ENCODE measurements around the gene RET.

The RET gene

DNA sequence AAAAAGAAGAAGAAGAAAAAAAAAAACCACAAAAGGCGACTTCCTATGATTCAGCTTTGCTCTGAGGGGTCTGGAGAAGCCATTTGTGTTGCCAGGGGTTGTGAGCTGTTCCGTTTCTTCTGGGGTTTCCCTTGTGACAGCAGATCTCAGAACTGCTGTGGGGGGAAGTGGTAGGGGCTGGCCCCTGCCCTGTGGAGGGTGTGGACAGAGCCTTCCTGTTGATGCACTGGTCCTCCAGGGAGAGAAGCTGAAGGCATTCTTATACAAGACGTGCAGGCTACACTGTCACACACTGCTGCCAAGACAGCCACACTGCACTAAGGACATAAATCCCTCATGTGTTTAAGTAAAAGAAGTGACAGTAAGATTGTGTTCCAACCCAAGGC is 44.1 kb downstream of the RET start:
- DNase-seq (ENCODE audit: low read depth in 2 of 2), result no peak

- DNase-seq (ENCODE audit: low read depth in 2 of 2), result no peak
These were observed 44.6 kb downstream of the RET start for GRCh38 chr10:43121444-43121843.

DNA sequence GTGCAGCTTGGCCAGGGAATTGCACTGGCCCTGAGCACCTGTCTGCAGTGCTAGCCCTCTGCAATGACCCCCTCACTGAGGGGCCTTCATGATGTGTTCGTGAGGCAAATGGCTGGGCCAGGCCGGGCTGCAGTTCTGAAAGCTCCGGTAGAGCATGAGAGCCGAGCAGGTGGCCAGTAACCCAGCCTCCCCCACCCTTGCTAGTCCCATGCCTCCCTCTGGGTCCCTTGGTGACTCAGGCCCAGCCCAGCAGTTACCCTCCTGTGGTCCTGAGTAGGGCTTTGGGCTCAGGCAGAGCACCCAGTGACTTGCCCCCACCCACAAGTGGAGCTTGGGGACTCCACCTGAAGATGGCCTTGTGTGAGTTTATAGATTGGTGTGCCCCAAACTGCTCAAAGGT is 45.2 kb downstream of the RET start:
- no peak for DNase-seq (ENCODE audit: low read depth in 2 of 2)

DNA sequence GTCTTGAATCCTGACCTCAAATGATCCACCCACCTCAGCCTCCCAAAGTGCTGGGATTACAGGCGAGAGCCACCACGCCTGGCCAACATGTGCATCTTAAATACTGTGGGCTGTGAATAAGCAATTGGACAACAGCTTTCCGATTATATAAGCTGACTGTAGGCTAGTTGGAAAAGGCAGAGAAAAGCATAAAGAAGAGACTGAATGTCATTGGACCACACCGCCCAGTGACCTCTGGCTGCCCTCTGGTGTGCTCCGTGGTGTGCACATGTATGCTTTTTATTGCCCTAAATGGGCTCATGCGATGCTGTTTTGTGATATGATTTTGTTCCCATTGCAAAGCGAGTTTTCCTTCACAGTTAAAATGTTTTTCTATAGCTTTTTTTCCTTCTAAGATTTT is 46.0 kb downstream of the RET start:
- DNase-seq (ENCODE audit: low read depth in 2 of 2), result no peak

- DNase-seq (ENCODE audit: low read depth in 2 of 2), result no peak
These were observed 46.7 kb downstream of the RET start for GRCh38 chr10:43123361-43124093.

DNA sequence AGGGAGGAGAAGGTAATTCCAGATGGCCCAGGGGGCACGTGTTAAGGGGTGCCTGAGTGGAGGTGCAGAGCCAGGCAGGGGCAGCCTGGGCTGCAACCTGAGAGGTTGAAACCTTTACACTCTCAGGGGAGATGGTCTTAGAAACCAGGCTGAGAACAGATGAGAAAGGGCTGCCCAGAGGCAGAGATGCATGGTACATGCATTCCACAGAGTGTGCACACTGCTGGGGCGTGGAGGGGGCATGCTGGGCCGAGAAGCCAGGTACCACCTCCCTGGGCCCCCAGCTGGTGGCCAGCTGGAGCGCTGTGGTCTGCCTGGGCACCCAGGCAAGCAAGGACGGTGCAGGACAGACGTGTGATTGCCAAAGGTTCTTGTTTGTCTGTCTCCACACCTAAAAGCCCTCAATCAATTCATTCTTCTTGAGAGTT is 47.2 kb downstream of the RET start:
- DNase-seq (ENCODE audit: low read depth in 2 of 2), result no peak

- DNase-seq (ENCODE audit: low read depth in 2 of 2), result no peak
These were observed 47.9 kb downstream of the RET start for GRCh38 chr10:43124574-43125273.

DNA sequence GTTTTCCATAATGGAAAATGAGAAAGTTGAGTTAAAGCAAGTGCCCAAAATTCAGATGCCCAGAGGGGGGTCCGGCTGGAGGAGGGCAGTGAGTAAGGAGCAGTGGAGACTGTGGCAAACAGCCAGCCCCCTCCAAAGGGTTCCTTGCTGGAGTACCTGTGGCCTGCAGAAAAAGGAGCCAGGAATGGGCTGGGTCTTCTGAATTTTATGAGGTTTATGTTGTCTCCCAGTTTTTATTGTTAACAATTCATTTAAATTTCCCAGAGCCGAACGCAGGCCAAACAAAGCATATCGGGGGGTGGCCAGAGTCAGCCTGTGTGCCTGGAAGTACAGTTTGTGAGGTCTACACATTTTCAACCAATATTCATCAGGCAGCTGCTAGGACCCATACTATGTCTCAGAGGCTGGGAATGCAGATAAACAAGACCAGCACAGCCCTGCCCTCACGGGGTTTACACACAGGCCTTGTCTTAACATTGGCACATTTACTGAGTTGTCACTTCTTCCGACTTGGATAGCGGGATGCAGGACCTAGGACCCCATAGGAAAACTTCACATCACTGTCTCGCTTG is 48.5 kb downstream of the RET start:
- no peak for DNase-seq (ENCODE audit: low read depth in 2 of 2)

- no peak for DNase-seq (ENCODE audit: low read depth in 2 of 2)
These were observed 49.2 kb downstream of the RET start for GRCh38 chr10:43125881-43126731.

DNA sequence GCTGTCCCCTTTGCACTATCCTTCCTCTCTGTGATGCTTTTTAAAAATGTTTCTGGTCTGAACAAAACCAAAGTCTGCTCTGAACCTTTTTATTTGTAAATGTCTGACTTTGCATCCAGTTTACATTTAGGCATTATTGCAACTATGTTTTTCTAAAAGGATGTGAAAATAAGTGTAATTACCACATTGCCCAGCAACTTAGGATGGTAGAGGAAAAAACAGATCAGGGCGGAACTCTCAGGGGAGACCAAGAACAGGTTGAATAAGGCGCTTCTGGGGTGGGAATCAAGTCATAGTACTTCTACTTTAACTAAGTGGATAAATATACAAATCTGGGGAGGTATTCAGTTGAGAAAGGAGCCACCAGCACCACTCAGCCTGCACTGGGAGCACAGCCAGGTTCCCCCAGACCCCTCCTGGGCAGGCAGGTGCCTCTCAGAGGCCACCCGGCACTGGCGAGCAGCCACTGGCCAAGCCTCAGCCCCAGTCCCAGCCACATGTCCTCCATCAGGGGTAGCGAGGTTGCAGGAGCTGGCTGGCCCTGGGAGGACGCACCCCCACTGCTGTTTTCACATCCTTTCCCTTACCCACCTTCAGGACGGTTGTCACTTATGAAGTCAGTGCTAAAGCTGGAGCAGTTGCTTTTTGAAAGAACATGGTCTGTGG is 50.0 kb downstream of the RET start:
- DNase-seq (ENCODE audit: low read depth in 2 of 2), result no peak

GRCh38 chr10:43127442-43127841 is 50.6 kb downstream of the RET start:
- DNase-seq (ENCODE audit: low read depth in 2 of 2), result no peak

DNA sequence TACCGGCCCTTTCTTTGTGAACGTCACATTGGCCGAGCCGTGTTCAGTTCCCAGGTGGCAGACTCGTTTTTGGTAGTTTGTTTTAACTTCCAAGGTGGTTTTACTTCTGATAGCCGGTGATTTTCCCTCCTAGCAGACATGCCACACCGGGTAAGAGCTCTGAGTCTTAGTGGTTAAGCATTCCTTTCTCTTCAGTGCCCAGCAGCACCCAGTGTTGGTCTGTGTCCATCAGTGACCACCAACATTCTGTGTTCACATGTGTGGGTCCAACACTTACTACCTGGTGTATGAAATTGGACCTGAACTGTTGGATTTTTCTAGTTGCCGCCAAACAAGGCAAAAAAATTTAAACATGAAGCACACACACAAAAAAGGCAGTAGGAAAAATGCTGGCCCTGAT is 51.5 kb downstream of the RET start:
- DNase-seq (ENCODE audit: low read depth in 2 of 2), result no peak

- DNase-seq (ENCODE audit: low read depth in 2 of 2), result no peak
These were observed 52.3 kb downstream of the RET start for GRCh38 chr10:43128958-43129706.

DNA sequence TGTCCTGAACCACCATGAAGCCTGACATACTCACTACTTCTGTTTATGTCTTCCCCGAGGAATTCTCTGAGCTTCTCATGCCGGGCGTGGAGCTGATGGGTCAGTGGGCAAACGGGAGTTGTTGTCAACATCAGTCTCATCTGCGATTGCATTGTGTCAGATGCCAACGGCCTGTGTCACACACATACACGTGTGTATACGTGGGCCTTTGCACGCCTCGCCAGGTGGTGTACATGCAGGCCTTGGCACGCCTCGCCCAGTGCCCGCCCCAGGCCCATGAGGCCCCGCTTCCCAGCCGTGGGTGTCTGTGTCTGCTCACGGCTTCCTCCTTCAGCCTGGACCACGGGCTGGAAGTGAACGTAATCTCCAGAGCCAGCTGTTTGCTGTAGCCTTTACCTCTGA is 53.9 kb downstream of the RET start:
- no peak for DNase-seq (ENCODE audit: low read depth in 2 of 2)

- no peak for DNase-seq (ENCODE audit: low read depth in 2 of 2)
These were observed 54.4 kb downstream of the RET start for GRCh38 chr10:43131256-43131655.

- DNase-seq (ENCODE audit: low read depth in 2 of 2), result no peak
These were observed 55.0 kb downstream of the RET start for GRCh38 chr10:43131906-43132305.

DNA sequence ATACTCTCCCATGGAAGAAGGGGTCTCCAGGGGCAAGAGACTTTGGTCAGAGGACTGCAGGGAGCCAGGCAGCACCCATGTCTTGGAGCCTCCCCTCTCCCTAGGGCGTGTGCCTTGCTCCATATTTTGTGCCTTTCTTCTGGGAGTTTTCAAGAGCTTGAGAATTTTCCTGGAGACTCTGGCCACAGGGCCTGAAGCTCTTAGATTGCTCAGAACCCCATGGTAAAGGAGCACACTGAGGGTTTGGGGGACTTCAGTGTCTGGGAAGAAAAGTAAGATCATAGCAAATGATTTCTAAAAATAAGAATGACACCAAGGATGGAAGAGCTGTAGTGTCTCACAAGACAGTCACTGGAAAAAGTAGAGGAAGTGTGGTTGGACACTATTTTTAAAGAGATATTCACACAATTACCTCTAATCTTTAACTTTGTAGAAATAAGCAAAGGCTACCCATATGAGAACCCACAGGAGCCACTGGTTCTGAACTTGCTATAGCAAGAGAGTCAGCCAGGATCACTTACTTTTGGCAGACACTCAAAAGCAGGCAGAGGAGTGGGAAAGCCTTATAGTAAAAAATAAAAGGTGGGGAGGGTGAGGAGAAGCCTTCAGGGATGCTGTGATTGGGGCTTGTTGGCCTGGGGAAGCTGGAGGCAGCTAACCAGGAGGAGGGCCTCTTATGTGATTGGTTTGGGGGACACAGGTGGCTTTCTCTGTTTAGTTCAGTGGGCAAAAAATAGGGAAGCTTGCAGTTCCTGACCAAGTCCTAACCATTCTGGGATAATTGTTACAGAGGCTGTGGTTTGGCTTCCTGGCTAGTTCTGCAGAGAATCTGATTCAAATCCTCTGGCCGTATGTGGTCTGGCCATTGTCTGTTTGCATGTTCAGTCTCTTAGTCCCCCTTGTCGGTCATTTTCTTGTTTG is 56.3 kb downstream of the RET start:
- no peak for DNase-seq (ENCODE audit: low read depth in 2 of 2)

- no peak for DNase-seq (ENCODE audit: low read depth in 2 of 2)
These were observed 57.4 kb downstream of the RET start for GRCh38 chr10:43134126-43134905.

GRCh38 chr10:43135064-43135463 is 58.2 kb downstream of the RET start:
- DNase-seq (ENCODE audit: low read depth in 2 of 2), result no peak

Measured in stimulated activated CD4-positive, alpha-beta T cell treated with anti-CD3 and anti-CD28 coated beads, Interleukin-1b, Interleukin-23, amount 100 ng/mL, for 1 hour (primary cell).